ENCODE measurements around the gene SLC39A3. TPM values are rescaled to one million over a fixed set of nuclear protein-coding genes. Genes with fewer than 3 reads are reported as not detected.

The SLC39A3 gene
- total RNA-seq, 3 donors from 2014 or later = 15.5 to 20.9 (median 19.2) TPM

DNA sequence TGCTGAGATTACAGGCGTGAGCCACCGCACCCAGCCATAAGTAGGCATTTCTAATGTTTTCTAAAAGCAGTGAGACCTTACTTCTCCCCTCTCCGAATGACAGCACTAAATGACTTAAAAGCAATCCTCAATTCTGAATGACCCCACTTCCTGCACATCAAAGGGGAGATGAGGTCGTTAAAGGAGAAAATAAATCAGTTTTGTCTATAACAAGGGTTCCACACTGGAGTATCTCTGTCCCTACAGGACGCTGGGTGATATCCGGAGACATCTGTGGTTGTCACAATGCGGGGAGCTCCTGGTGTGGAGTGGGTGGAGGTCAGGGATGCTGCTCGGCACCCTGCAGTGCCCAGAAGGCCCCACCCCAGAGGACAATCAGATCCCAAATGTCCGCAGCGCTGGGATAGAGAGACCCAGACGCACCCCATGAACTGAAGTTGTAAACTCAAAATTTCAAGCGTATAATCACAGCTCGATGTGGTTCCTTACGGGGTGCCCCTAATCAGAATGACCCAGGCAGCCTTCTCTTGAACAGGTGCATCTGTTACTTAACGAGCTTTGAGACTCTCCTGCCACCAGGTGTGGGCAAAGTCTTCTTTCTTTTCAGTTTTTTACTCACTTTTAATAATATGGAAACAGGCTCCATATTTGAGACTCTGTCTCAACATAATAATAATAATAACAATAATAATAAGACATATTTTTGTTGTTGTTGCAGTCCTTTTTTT is 40.2 kb downstream of the SLC39A3 start:
- intact Hi-C loops (cut with DNase I, micrococcal nuclease) = no loop called here
- H3K4me1 ChIP-seq (ENCODE audit: low read depth) = peaks cover 4% of the 10 kb centered on the region
- no peak for ATAC-seq
- no peak overlapping the region for H3K4me3 ChIP-seq
- H3K36me3 ChIP-seq (ENCODE audit: low read depth) = no peaks in the 10 kb centered on the region
- H3K9me3 ChIP-seq = no peaks in the 10 kb centered on the region
- DNase-seq = no peak
- TF ChIP-seq, protein P1, sequence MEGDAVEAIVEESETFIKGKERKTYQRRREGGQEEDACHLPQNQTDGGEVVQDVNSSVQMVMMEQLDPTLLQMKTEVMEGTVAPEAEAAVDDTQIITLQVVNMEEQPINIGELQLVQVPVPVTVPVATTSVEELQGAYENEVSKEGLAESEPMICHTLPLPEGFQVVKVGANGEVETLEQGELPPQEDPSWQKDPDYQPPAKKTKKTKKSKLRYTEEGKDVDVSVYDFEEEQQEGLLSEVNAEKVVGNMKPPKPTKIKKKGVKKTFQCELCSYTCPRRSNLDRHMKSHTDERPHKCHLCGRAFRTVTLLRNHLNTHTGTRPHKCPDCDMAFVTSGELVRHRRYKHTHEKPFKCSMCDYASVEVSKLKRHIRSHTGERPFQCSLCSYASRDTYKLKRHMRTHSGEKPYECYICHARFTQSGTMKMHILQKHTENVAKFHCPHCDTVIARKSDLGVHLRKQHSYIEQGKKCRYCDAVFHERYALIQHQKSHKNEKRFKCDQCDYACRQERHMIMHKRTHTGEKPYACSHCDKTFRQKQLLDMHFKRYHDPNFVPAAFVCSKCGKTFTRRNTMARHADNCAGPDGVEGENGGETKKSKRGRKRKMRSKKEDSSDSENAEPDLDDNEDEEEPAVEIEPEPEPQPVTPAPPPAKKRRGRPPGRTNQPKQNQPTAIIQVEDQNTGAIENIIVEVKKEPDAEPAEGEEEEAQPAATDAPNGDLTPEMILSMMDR (IDR thresholded peaks at IDR 0.05) = no peak

- TF ChIP-seq, protein P1 (IDR thresholded peaks at IDR 0.05) = no peak
- H3K9me3 ChIP-seq = no peaks in the 10 kb centered on the region
- intact Hi-C loops (cut with DNase I, micrococcal nuclease) = no loop called here
- no peak for DNase-seq
- H3K4me3 ChIP-seq = no peak overlapping the region
- no peaks in the 10 kb centered on the region for H3K36me3 ChIP-seq (ENCODE audit: low read depth)
- no peak for ATAC-seq
- peaks cover 4% of the 10 kb centered on the region for H3K4me1 ChIP-seq (ENCODE audit: low read depth)
These were observed 45.6 kb downstream of the SLC39A3 start for GRCh38 chr19:2694196-2694595.

DNA sequence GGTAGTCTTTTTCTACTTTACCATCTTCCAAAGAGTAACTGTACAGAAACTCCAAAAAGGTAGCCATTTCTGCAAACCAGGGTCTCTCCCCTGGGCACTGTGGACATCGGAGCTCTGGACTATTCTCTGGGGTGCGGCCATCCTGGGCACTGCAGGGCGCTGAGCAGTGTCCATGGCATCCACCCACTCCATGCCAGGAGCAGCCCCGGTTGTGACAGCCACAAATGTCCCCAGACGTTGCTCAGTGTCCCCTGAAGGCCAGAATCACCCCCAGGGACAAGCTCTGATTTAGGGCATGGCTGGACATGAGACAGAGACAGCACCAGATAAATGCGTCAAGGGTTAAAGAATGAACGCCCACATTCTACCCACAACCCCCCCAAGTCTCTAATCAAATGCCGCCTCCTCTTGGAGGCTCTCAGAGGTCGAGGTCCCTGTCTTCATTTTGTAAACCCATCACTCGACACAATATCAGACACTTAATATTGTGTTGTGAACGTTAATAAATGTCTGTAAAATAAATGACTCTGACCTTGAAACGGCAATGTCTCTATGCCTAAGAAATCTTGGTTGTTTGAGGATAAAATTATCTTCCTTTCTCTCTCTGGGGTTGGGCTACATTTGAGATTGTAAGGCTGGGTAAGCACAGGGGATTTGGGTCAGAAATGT is 46.2 kb downstream of the SLC39A3 start:
- H3K36me3 ChIP-seq (ENCODE audit: low read depth) = no peaks in the 10 kb centered on the region
- H3K4me1 ChIP-seq (ENCODE audit: low read depth) = peaks cover 4% of the 10 kb centered on the region
- H3K4me3 ChIP-seq = no peak overlapping the region
- no peaks in the 10 kb centered on the region for H3K9me3 ChIP-seq
- ATAC-seq (no peak), DNase-seq (no peak)
- intact Hi-C loops (cut with DNase I, micrococcal nuclease) = no loop called here
- TF ChIP-seq, protein P1 (IDR thresholded peaks at IDR 0.05) = no peak

DNA sequence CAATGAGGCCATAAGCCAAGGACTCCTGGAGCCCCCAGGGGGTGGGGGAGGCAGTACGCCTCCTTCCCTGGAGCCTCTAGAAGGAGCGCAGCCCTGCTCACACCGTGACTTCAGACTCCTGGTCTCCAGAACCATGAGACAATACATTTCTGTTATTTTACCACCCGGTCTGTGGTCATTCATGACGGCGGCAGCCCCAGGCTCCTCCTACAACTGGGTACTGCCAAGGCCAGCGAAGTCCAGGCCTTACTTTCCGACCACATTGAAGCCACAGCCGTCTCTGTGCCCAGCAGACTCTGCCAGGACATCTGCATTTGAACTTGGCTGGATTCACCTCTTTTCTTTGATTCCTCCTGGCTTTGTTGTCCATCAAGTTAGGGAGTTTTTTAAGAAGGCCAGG is 47.9 kb downstream of the SLC39A3 start:
- intact Hi-C loops (cut with DNase I, micrococcal nuclease) = no loop called here
- DNase-seq (no peak), ATAC-seq (no peak)
- no peaks in the 10 kb centered on the region for H3K36me3 ChIP-seq (ENCODE audit: low read depth)
- H3K4me1 ChIP-seq (ENCODE audit: low read depth) = peaks cover 4% of the 10 kb centered on the region
- TF ChIP-seq, protein P1 (IDR thresholded peaks at IDR 0.05) = no peak
- no peak overlapping the region for H3K4me3 ChIP-seq
- no peaks in the 10 kb centered on the region for H3K9me3 ChIP-seq

DNA sequence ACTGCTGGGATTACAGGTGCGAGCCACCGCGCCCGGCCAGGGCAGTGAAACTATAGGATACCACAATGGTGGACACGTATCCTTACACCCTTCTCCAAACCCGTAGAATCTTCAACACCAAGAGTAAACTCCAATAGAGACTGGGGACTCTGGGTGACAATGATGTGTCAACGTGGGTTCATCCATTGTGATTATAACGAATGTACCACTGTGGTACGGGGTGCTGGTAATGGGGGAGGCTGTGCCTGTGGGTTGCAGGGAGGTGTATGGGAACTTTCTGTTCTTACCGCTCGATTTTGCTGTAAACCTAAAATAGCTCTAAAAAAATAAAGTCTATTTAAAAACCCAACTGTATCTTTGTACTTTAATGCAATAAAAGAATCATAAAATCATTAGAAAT is 49.0 kb downstream of the SLC39A3 start:
- TF ChIP-seq, protein P1 (IDR thresholded peaks at IDR 0.05) = no peak
- Histone ChIP-seq H3K9me3 (no peaks in the 10 kb centered on the region), H3K4me1 (ENCODE audit: low read depth) (peaks cover 2% of the 10 kb centered on the region), H3K4me3 (no peak overlapping the region), H3K36me3 (ENCODE audit: low read depth) (no peaks in the 10 kb centered on the region)
- ATAC-seq (no peak), DNase-seq (no peak)
- intact Hi-C loops (cut with DNase I, micrococcal nuclease) = no loop called here

All from mucosa of descending colon (tissue), 3 donors.